Measurements from ENCODE around the gene PRICKLE2.

DNA sequence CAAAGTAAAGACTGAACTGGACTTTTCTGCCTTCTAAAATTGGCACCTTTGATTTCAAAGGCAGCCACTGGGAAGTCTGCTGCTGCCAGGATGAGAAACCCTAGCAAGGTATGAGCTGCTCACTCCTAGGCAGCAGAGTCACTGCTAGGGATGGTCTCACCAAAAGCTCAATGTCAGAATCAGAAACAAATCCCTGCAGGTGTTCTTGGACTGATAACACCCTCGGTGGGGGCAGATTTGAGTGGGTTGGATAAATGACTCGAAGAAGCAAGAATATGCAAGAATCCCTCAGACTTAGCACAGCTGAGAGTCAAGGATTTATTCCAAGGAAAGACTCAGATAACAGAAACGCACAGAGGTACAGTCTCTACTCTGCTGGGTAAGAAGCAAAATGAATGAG lies 90.4 kb downstream of the PRICKLE2 start:
- no peak for TF ChIP-seq CTCF (IDR thresholded peaks at IDR 0.05; ENCODE audit: low read depth, low read length, missing input control)
- TF ChIP-seq, protein P1, sequence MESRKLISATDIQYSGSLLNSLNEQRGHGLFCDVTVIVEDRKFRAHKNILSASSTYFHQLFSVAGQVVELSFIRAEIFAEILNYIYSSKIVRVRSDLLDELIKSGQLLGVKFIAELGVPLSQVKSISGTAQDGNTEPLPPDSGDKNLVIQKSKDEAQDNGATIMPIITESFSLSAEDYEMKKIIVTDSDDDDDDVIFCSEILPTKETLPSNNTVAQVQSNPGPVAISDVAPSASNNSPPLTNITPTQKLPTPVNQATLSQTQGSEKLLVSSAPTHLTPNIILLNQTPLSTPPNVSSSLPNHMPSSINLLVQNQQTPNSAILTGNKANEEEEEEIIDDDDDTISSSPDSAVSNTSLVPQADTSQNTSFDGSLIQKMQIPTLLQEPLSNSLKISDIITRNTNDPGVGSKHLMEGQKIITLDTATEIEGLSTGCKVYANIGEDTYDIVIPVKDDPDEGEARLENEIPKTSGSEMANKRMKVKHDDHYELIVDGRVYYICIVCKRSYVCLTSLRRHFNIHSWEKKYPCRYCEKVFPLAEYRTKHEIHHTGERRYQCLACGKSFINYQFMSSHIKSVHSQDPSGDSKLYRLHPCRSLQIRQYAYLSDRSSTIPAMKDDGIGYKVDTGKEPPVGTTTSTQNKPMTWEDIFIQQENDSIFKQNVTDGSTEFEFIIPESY (IDR thresholded peaks at IDR 0.05) = no peak
- no peak for TF ChIP-seq EGR1 (IDR thresholded peaks at IDR 0.05; ENCODE audit: low read depth in 2 of 2)
- no peak for TF ChIP-seq SP1 (IDR thresholded peaks at IDR 0.05)
- no peak for TF ChIP-seq TAF1 (conservative IDR thresholded peaks at IDR 0.05)
- no peak for TF ChIP-seq RAD21 (IDR thresholded peaks at IDR 0.05)
- TF ChIP-seq FOXA2 (IDR thresholded peaks at IDR 0.05) = no peak

All from liver (tissue), 3 donors.